HG03135 (cell line): Measurements from ENCODE around the gene ME3.
"Not testable (repeated sequence)": the region's sequence is repeated elsewhere in the genome, so short reads cannot be mapped to it uniquely, and the experiment has no call there.

Experiments used
- ATAC-seq: cut with Tn5 transposase; IDR thresholded peaks from one replicate; pipeline ENCODE4 v1.9.1; 2021; ENCODE audit warnings: mild to moderate bottlenecking, moderate library complexity; ENCODE audit not compliant: unreplicated experiment

The ME3 gene

DNA sequence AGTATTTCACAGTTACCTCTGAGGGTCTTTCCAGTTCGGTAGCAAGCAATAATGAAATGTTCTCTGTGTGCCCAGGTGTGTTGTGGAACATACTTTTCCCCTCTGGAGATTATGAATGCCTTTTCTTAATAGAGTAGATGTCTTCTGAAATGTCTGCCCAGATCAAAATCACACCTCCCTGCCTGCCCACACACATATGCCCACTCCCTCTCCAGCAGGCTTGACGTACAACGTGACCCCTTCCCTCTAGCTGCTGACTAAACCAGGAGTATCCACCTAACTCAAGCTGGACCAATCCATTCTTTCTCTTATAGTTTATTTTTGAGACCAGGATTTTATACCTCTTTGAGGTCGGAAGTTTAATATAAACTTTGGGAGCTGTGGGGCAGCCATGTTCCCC, 48.7 kb downstream of the ME3 start:
- ATAC-seq, result no peak

DNA sequence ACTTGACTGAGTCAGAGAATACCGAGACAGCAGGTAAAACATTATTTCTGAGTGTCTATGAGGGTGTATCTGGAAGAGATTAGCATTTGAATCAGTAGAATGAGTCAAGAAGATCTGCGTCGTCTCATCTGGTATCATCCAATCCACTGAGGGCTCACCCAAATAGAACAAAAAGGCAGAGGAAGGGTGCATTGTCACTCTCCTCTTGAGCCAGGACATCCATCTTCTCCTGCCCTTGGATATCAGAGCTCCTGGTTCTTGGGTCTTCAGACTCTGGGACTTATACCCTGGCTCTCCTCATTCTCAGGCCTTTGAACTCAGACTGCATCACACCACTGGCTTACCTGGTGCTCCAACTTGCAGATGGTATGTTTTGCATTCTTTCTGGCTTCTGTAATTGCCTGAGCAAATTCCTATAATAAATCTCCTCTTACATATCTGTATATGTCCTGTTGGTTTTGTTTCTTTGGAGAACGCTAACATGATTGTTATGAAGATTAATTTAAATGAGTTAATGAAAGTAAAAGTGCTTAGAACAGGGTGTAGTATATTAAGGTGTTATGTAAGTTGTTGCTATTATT, 49.3 kb downstream of the ME3 start:
- ATAC-seq, result no peak

DNA sequence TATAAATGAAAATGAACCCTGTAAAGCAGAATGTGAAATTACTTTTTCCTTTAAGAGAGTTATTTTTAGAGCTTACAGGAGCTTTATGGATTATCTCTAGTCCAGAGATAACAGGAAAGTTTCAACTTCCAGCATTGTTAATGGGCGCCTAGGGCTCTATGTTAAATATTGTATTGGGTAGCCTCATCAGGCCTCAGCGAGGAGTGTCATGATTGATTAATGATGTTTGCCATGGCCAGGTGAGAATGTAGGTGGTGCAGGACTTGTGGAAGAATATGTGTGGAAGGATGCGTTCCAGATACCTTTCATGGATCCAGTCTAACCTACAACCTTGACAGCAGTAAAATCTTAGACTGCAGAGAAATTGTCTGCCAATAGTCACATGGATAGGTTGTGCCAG, 50.6 kb downstream of the ME3 start:
- ATAC-seq, result no peak

DNA sequence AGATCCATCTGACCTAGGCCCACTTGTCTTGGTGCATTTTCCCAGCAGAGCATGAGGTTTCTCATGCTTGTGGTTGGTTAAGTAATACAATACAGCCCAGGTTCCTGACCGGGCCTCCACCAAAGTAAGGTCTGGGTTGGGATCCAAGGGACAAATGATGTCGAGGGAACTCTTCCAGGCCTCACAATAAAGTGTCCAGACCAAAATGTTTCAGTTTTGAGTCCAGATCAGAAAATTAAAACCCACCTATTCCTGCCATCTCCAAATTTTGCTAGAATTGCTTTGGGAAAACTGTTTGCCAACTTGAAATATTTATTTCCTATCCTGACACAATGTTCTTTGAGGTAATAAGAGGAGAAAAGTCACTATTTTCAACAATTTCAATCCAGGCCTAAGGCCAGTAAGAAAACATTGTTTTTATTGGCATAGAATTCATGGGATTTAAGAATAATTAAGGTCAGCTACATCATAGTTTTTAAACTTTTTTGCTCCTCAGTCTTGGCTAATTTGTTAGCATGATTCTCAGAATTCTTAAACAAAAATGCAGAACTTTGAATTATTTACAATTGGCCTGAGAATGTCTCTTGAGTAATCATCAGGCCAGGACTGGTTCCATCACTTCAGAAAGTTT, 51.4 kb downstream of the ME3 start:
- ATAC-seq, result no peak

DNA sequence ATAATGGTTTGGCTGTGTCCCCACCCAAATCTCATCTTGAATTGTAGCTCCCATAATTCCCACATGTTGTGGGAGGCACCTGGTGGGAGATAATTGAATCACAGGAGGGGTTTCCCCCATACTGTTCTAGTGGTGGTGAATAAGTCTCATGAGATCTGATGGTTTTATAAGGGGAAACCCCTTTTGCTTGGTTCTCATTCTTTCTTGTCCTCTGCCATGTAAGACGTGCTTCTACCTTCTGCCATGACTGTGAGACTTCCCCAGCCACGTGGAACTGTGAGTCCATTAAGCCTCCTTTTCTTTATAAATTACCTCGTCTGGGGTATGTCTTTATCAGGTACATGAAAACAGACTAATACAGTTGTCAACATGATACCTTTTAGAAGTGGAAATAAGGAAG, 53.0 kb downstream of the ME3 start:
- not testable (repeated sequence) for ATAC-seq

DNA sequence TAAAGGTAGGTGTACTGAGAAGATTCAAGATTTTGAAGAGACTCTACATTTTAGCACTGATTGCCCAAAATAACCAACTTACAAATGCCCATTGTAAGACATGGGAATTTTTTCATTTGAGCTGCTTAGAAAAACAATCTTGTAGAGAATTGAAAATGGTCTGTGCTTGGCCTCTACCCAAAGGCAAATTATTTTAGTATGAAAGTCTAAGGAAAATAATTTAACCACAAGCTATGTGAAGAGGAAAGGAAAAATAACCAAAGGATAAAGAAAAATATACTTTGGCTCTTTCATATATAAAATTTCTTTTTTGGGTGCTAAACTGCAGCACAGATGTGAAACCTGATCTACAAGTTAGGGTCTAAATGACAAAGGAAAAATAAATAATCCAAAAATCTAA, 54.9 kb downstream of the ME3 start:
- ATAC-seq, result no peak

DNA sequence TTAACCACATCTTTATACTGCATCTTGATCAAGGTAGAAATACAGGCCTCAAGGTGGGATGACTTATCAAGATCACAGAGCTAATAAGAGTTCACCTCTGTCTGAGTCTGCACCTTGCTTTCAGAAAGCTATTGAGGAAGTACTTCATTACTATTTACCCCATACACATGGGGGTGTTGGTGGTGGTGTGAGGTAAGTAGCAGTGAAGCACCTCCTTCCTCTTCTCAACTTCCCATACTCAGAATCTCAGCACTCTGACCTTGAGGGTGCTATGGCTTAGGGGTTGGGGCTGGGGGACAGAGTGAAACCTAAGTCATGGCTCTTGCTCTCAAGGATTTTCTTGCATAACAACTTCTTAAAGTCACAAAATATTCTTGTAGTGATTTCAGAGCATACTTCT, 56.9 kb downstream of the ME3 start:
- no peak for ATAC-seq

DNA sequence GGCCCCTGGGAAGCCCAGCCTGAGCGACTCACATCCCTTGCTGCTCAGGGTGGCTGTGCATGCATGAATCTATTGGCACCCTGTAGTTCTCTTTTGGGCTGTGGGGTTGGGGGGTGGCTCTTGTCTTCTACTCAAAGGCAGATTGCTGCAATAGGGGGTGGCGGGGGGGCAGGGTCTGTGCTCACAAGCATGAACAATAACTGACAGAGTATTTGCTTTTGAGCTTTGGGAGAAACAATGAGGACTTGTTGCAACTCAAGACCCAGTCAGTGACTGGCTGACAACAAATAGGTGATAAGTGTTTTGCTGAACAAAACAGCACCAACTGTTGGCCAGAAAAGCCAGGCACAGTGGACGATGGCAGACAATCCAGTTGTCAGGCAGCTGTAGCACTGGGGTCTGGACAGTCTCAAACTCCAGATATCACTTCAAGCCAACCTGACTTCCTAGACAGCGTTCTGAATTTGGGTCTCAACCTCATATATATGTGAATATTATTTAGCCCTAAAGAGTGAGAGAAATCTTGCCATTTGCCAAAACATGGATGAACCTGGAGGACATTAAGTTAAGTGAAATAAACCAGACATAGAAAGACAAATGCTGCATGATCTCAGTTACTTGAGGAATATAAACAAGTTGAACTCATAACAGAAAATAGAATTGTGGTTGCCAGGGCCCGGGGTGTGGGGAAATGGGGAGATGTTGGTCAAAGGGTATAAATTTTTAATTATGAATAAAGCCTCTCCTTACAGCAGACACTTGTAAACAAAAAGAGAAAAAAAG, 61.7 kb downstream of the ME3 start:
- ATAC-seq, result no peak

DNA sequence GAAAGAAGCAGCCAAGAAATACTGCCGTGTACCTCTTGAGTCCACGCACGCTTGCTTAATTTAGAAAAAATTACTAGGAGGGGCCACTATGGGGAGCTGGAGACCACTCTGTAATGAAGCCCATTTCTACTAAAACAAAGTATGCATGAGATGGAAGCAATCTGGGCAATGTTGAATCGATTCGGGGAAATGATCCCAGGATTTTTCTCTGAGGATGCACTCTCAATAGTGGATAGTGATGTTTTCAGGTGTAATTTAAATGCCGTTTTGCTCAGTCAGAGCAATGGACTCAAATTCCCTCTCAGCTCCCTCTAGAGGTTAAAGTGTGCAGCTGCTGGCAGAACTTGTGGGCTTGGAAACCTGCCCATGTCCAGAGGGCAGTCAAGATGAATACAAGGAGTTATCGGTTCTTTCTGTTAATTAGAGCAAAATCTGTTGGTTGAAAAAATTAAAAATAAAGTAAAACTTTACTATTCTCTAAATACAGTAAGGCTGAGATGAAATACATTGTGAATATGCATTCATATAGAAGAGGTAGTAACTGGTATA, 64.1 kb downstream of the ME3 start:
- peak; percentile 95 for ATAC-seq

DNA sequence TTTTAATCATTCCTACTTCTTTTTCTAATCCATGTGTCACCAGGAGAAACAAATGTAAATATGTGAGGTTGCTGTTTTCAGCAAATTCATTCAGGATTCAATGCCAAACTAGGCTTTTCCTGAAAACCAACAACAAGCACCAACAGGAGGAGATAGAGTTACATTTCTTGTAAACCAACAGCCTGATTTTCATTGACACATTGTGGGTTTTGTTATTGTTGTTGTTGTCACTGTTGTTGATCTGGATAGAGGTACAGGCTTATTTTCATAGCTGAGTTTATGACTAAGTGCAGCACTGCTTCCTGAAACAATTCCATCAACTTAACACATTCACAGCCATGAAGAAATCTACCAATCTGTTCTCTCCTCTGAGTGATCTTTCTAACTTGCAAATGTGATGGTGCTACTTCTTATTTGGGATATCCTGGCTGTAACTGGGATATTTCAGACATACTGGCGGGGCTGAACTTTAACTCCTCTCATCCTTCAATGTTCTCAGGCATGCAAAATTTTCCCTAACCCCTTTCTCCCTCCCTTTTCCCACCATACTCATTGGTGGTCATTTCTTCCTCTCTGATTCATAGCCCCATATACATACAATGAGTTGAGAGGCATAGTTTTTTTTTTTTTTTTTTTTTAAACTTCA, 65.5 kb downstream of the ME3 start:
- no peak for ATAC-seq

DNA sequence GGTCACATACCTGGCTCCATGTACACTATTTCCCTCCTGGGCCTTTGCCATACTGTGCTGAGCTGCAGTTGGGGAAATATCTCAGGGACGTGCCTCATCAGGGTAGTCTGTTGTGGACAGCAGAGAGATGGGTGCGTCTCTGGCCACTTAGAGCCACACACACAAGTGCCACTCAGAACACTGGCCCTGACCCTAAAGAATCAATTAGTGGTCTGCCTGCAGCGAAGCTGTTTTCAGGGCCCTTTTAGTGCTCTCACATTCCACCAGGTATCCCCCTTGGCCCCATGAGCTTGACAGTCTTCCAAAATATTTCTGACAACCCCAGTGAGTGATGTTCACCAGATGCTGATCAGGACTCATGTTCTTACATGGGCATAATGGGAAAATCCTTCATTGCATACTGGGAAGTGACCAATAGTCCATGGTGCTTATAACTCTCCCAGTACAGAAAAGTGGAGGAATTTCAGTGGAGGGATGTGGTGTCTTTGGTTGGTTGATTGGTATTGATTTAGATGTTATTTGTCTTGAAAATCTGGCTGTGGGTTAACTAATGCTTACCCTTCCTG, 66.1 kb downstream of the ME3 start:
- ATAC-seq, result no peak

DNA sequence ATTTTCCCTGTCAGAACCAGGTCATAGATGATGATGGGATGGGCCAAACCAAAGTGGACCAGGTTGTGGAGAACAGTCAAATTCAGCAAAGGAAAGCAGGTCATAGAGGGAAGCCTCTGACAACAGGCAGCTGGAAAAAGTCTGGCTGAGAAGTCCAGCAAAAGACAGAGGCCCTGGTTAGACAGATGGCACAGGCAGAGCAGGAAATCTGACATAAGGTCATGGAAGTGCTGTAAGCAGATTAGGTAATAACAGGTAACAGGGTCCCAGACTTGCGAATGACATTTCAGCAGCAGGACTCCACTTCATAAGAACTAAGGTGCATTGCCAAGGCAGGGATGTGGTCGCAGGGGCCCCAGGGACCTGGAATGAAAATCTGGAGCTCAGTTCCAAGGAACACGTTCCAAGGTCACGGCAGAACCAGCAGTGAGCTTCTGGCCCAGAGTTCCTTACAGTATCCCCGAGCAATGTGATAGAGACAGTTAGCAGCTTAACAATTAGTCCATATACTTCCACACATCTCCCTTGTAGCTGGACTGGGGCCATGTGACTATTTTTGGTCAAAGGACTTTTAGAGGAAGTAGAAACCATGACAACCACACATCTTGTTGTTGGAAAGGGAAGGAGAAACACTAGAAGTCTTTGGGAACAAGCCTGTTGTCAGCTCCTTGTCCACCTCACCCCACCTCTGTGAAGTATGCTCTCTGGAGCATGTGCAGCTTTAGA, 75.4 kb downstream of the ME3 start:
- ATAC-seq, result no peak

DNA sequence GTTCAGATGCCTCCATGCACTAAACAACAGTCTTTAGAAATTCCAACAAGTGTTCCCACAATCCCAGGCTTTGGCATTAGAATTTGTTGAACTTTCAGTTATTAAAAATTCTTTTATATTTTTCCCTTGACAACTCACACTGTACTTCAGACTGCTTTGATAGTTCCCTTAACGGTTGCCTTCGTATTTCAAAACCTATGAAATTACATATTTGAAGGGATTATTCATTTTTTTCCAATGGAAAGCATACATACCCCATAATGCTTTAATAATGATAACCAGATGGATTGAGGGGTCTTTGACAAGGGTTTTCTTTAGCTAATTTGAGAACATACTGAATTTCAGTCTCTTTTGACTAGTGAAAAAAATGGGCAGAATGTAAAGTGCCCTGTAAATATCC, 76.5 kb downstream of the ME3 start:
- no peak for ATAC-seq

DNA sequence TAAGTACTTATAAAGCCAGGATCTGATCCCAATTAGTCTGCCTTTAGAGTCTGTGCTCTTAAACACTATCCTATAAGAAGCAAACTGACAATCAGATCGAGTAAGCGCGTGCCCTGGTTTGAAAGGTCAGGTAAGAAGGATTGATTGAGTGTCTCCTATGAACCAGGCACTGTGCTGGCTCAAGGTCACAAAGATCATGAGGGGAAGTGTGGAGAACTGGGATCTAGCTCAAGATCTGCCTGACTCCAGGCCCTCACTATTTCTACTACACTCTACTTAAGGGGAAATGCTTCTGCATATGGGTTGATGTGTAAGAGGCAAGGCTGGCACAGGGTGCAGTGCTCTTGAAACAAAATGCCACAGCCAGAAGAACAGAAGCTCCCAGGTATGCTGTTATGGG, 77.0 kb downstream of the ME3 start:
- ATAC-seq, result no peak

DNA sequence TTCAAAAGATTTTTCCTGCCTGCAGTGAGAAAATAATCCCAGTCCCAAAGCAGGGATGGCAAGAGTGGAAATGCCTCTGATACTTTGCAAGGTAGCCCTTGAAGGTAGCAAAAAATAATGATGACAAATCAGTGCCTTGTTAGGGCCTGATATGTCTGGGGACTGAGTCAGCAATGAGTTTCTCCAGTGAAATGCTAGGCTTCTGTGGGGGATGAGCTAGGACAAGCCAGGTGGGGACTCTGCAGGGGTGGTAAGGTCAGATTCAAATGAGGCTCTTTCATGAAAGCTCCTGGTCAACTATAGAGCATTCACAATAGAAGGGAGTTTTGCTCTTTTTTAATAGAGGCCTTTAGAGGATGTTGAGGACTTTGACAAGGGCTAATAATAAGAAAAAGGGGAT, 77.7 kb downstream of the ME3 start:
- ATAC-seq, result no peak

DNA sequence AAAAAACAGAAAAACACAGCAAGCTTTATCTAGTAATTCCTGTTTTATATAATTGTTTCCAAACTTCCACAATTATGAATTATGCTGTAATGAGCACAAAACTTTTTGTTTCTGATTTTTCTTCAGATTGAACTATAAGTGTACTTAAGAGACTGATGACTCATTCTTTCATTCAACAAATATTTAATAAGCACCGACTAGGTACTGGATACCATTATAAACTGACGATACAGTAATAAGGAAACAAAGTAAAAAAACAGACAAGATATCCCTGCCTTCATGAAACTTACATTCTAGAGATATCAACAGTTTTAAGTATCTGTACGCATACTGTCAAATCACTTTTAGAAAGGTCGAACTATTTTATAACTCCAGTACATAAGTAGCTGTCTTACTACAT, 78.6 kb downstream of the ME3 start:
- no peak for ATAC-seq

DNA sequence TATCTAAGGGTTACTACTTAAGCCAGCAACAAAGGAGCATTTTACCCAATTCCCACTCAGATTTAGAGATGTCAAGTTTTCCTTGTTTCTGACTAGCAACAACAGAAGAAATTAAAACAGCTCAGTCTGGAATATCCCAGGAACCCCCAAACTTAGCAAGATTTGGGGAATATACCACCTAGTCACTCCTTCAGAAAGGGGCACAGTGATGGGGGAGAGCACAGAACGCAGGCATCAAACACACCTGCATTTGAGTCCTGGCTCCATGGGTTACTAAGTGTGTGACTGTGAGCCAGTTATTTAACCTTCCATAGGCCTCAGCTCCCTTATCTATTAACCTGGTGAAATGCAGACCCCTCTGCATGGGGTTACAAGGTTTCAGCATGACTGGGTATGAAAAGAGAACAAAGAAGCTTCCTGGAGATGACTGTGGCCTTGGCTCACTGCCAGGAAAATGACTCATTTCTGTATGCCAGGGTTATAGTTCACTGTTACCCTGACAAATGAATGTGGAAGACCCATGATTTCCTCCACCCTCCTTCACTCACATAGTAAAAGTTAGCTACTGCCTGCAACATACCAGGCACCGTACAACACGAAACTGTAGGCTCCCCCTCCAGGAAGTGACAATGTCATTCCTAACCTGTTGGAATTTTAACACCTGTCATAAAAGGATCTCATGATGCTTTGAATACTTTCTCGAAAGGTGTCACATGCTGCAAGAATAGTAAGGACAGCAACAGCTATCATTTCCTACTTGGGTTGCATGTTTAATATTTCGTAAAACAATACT, 79.6 kb downstream of the ME3 start:
- peak; percentile 97 for ATAC-seq

DNA sequence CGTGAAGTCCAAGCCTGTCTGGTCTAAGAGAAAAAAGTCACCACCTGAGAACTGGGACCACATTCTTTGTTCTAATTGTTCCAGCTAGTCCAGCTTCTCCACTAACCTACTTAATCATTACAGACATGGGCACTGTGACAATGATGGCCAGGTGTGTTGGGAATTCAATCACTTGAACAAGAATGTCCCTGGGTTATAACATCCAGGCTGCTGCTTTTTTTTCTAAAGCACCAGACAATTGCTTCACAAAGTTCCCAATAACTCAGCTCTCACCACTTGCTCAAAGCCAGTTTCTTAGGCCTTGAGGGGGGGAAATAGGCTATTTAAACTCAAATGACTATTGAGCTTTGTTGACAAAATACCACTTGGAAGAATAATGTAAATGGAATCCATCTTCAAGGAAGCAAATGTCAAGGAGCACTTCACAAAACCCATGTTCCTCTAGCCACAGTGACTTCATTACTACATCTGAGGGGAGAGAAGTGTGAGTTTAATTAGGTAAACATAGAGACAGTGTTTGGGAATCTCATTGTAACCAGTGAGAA, 80.3 kb downstream of the ME3 start:
- ATAC-seq, result no peak

DNA sequence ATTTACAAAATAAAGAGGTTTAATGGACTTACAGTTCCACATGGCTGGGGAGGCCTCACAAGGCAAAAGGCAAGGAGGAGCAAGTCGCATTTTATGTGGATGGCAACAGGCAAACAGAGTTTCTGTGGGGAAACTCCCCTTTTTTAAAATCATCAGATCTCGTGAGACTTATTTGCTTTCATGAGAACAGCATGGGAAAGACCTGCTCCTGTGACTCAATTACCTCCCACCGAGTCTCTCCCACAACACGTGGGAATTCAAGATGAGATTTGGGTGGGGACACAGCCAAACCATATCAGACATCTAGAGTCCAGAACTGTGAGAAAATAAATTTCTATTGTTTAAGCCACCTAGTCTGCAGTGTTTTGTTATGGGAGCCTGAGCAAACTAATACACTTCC, 80.8 kb downstream of the ME3 start:
- no peak for ATAC-seq
